IPS-15b (cell line): ENCODE data around the gene SCAPER.
A peak's percentile ranks its signal among the peaks of the same experiment; 100 is the strongest.

ENCODE experiments used
- H3K27me3 ChIP-seq: one replicate; pipeline ENCODE4 v1.6.1; 2013; ENCODE audit warnings: low read length; ENCODE audit not compliant: control insufficient read depth, insufficient read depth
- H3K36me3 ChIP-seq: one replicate; pipeline ENCODE4 v1.6.1; 2013; ENCODE audit warnings: low read length; ENCODE audit not compliant: control insufficient read depth, insufficient read depth
- H3K4me1 ChIP-seq: one replicate; pipeline ENCODE4 v1.6.1; 2013; ENCODE audit warnings: mild to moderate bottlenecking, low read length; ENCODE audit not compliant: control insufficient read depth, insufficient read depth
- H3K4me3 ChIP-seq: one replicate; pipeline ENCODE4 v1.5.1; 2013; ENCODE audit warnings: low read depth, low read length
- H3K9ac ChIP-seq: one replicate; pipeline ENCODE4 v1.6.1; 2013; ENCODE audit warnings: low read depth, mild to moderate bottlenecking, low read length
- H3K9me3 ChIP-seq: one replicate; pipeline ENCODE4 v1.6.1; 2013; ENCODE audit warnings: mild to moderate bottlenecking, low read length; ENCODE audit not compliant: control insufficient read depth, insufficient read depth

Gene SCAPER

DNA sequence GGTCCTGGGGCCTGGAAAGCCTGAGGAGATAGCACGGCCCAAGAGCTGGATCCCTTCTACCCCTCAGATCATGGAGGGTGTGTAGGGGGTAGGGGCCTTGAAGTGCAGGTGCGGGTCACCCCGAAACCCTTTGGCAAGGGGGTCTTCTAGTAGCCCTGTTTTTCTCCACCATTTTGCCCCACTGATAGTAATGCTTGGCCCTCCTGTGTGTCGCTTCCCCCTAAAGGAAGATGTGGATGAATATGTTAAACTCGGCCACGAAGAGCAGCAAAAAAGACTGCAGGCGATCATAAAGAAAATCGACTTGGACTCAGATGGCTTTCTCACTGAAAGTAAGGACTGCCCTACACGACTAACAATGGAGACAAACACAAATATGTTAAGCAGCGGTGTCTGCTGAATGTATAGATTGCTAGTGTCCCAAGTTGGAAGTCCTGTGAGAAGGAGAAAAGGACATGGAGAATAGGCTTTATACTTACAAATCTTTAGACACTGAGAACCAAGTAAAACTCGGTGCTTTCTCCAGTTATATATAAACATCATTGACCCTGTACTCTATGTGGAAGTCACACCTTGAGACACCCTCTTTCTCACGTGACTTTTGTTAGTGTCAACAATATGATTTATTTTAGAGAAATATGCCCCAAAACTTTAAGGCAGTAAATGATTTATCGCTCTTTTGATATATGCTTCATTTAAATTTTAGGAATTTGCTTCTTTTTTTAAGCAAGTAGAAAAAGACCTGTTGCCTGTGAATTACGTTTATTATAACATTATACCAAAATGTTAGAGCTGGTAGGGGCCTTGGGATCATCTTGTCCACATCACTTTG, 27.2 kb upstream of the SCAPER start:
- H3K4me3 ChIP-seq = peak overlapping the region; percentile 92
- H3K9me3 ChIP-seq = no peaks in the 10 kb centered on the region
- peak overlapping the region; percentile 87 for H3K9ac ChIP-seq
- peaks cover 3% of the 10 kb centered on the region for H3K4me1 ChIP-seq
- peaks cover 9% of the 10 kb centered on the region for H3K36me3 ChIP-seq
- H3K27me3 ChIP-seq = no peaks in the 10 kb centered on the region

DNA sequence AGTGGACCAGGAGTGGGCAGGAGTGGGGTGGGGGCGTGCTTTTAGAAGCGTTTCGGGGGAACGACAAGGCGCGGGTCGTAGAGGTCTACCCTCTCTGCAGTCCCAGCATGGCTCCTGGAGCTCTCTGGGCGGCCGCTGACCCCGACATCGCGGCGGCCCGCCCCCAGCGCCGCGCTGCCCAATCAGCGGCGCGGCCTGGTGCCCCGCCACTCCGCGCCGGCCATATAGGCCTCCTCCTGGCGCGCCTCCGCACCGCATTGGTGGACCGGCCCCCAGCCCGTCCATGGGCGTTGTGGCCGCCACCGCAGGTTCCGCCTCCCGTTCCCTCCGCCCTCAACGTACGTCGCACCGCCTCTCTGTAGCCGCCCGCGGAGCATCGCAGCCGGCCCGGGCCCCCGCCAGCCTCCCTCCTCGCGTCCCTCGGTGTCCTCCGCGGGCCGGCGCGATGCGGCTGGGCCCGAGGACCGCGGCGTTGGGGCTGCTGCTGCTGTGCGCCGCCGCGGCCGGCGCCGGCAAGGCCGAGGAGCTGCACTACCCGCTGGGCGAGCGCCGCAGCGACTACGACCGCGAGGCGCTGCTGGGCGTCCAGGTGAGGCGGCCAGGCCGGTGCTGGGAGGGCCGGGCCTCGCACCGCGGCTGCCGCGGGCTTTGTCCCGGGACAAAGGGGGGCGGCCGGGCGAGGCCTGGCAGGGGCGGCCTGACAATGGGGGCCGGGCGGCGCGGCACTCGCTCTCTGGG, 26.4 kb upstream of the SCAPER start, which contains the start of gene RCN2:
RCN2 (plus strand) TSS at position 353 of the 738 bp plus-strand sequence; CDS start at position 446, 93 bp downstream.
- Histone ChIP-seq H3K4me1 (peaks cover 3% of the 10 kb centered on the region), H3K27me3 (no peaks in the 10 kb centered on the region), H3K36me3 (peaks cover 8% of the 10 kb centered on the region), H3K9me3 (no peaks in the 10 kb centered on the region), H3K4me3 (peak within 1 kb of the TSS; percentile 92), H3K9ac (peak within 1 kb of the TSS; percentile 87)

DNA sequence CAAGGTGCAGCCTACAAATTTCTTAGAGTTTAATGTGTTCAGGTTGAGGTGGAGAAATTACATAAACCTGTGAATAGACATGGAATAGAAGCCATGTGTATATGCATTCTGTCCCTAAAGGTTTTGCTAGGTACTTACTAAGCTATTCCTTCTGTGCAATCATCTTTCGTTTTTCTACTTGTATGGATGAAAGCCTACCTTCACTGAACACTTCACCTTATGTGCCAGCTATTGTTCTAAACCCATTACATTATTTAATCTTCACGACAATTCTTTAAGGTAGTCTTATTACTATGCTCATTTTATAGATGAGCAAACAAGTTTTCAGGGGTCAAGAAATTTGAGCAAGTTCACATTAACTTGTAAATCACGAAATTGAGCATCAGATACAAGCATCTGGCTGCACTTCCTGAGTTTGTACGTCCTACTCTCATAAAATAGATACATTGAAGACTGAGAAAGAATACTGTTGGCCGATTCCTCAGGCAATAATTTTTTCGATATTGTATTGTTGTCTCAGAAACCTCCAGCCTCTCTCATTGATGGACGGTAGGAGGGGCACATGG, 25.8 kb upstream of the SCAPER start:
- Histone ChIP-seq H3K4me3 (peak overlapping the region; percentile 65), H3K9me3 (no peaks in the 10 kb centered on the region), H3K9ac (peak overlapping the region; percentile 74), H3K27me3 (no peaks in the 10 kb centered on the region), H3K4me1 (peaks cover 3% of the 10 kb centered on the region), H3K36me3 (peaks cover 5% of the 10 kb centered on the region)

DNA sequence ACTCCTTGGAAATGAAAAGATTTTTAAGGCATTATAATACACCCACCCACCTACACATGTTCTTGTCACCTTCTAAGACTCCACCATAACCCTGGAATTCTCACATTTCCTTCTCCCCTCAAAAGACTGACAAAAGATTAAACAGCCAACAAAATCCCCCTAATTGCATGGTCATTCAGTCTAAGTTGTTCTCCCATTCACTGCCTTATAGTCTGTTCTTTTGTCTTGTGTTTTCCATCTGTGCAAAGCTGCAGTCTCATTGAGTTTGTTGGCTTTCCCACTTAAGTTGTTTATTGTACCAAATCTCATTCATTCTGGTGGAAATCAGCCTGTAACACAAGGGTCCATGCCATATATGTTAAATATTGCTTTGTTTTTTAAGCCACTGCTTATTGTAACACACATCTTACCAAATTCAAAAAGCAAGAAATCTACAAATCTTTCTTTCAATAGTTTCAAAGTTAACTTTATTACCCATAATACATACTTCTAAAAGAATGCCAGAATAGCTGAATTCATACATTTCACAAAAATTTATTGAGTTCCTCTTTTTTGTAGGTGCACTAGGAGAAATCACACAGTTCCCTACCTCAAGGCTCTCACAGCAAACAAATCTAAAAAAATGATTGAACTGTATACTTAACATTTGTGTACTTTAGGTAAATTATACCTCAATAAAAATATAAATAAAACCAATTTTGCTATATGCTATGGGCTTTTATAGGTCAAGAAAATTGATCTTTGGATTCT, 24.0 kb upstream of the SCAPER start:
- H3K36me3 ChIP-seq = no peaks in the 10 kb centered on the region
- H3K9ac ChIP-seq = no peak overlapping the region
- H3K9me3 ChIP-seq = no peaks in the 10 kb centered on the region
- no peak overlapping the region for H3K4me3 ChIP-seq
- H3K4me1 ChIP-seq = peaks cover 3% of the 10 kb centered on the region
- H3K27me3 ChIP-seq = no peaks in the 10 kb centered on the region

DNA sequence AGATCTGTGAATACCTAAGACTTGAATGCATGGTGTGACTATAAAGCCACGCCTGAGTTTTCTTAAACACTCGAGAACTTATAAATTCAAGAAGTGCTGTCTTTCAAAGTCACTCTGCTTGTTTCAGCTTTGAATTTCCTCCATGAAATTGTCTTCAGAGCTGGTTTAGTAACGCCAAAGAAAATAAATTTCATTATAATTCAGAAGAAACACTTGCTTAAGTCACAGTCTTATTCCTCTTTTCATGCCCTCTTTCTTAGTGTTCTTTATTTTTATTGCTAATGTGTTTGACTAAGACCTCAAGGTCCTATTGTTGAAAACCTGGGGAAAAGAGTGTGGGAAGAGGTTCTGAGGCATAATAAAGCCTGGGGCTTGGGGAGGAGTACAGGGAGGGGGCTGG, 23.1 kb upstream of the SCAPER start:
- Histone ChIP-seq H3K9ac (no peak overlapping the region), H3K27me3 (no peaks in the 10 kb centered on the region), H3K4me3 (no peak overlapping the region), H3K4me1 (peaks cover 3% of the 10 kb centered on the region), H3K36me3 (no peaks in the 10 kb centered on the region), H3K9me3 (no peaks in the 10 kb centered on the region)

DNA sequence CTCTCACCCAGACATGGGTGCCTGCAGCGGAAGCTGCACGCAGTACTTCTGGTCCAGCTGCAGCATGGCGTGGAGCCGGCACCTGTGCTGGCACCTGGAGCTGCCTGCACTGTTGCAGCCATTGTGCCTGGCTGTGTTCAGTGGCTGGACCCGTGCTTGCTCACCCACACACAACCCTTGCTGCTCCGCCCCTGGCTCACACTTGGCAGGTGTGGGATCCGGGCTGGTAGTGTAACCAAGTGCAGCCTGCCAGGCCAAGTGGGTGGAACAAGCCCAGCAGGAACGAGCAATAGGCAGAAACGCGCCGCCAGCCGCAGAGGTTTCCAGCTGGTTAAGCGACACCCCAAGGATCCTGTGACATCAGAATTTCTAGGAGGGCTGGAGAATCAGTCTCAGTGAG, 11.2 kb upstream of the SCAPER start:
- Histone ChIP-seq H3K9ac (no peak overlapping the region), H3K4me1 (no peaks in the 10 kb centered on the region), H3K9me3 (no peaks in the 10 kb centered on the region), H3K4me3 (no peak overlapping the region), H3K36me3 (no peaks in the 10 kb centered on the region), H3K27me3 (no peaks in the 10 kb centered on the region)

DNA sequence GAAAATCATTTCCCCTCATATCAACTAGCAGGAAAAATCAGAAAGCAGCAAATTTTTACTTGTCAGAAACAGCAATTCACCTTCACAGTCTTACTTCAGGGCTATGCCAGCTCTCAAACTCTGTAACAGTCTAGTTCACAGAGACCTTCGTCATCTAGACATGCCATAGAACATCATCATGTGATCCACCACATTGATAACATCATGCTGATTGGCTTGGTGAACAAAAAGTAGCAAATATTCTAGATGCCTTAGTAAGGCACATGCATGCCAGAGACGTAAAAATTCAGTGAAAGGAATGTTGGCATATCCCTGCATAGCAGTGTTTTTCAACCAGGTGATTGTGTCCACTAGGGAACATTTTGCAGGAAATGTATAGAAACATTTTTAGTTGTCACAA, 8.6 kb upstream of the SCAPER start:
- Histone ChIP-seq H3K9ac (no peak overlapping the region), H3K9me3 (no peaks in the 10 kb centered on the region), H3K4me1 (no peaks in the 10 kb centered on the region), H3K27me3 (no peaks in the 10 kb centered on the region), H3K4me3 (no peak overlapping the region), H3K36me3 (no peaks in the 10 kb centered on the region)

DNA sequence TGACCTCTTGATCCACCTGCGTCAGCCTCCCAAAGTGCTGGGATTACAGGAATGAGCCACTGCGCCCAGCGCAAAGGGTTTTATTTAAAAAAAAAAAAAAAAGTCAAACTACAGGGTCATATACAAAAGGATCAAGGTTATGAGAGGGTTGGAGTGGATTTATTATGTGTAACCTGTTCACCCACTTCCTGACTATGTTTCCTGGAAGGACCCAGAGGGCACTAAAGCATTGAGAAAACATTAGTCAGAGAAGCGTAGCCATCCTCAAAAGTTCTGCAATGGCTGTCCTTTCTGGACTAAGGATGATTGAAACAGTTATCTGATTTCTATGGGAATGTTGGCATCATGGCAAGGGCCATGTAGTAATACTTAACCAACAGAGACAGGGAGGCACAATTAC, 7.3 kb upstream of the SCAPER start:
- no peak overlapping the region for H3K9ac ChIP-seq
- no peaks in the 10 kb centered on the region for H3K9me3 ChIP-seq
- no peaks in the 10 kb centered on the region for H3K36me3 ChIP-seq
- no peak overlapping the region for H3K4me3 ChIP-seq
- no peaks in the 10 kb centered on the region for H3K4me1 ChIP-seq
- H3K27me3 ChIP-seq = no peaks in the 10 kb centered on the region

DNA sequence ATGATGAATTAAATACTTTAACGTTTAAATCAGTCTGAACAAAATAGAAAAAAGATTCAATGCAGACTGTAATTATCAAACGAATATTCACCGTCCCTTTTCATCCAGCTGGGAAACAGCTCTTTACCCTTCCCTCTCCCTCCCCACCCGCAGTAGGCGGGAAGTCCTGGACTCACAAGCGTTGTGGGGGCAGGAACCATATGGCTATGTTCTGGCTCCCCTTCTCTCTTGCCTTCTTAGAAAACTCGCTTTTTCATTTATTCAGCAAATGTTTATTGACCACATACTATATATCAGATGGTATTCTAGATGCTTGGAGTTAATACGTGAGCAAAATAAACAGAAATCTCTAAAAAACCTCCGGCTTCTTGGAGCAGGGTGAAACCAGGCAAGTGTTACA, 715 bp upstream of the SCAPER start:
- H3K4me3 ChIP-seq = peak overlapping the region; percentile 33
- no peaks in the 10 kb centered on the region for H3K4me1 ChIP-seq
- no peak overlapping the region for H3K9ac ChIP-seq
- no peaks in the 10 kb centered on the region for H3K36me3 ChIP-seq
- H3K27me3 ChIP-seq = peaks cover 15% of the 10 kb centered on the region
- no peaks in the 10 kb centered on the region for H3K9me3 ChIP-seq

DNA sequence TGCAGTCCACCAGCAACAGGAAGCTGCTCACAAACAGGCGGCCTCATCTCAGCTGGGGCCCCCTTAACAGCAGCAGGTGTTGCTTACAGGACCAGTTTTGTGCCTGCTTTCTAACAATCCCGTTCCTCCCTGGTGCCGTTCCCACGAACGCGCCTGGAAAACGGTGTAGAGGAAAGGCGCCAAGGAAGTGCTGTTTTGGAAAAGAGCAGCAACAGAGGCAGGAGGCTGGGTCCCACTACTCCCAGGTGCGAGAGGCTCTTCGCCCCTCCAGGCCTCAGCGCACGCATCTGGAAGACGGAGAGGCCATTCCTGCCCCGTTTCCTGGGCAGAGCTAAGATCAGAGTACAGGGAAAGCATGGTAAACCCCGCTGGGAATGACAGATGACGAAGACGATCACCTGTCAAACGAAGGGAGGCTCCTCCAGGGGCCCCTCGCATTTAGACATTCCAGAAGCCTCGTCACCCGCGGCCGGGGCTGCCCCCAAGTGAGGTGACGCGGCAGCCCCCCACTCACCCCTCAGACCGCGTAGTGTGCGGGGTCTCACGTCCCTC, 603 bp downstream of the SCAPER start:
- Histone ChIP-seq H3K4me1 (no peaks in the 10 kb centered on the region), H3K36me3 (no peaks in the 10 kb centered on the region), H3K9me3 (no peaks in the 10 kb centered on the region), H3K27me3 (peaks cover 15% of the 10 kb centered on the region), H3K4me3 (peak overlapping the region; percentile 65), H3K9ac (no peak overlapping the region)

DNA sequence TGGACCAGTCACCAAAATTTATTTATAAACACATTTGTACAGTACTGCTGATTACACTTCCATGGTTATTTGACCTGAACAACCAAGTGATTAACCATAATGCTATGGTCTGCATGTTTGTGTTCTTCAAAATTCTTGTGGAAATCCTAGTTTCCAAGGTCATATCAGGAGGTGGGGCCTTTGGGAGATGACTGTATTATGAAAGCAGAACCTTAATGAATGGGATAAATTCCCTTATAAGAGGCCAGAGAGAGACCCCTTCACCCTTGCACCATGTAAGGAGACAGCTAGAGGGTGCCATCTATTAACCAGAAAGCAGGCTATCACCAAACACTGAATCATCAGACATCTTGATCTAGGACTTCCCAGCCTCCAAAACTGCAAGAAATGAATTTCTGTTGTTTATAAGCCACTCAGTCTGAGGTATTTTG, 1.9 kb downstream of the SCAPER start:
- no peaks in the 10 kb centered on the region for H3K4me1 ChIP-seq

More for the DNA sequence above, 1.9 kb downstream of the SCAPER start:
- H3K36me3 ChIP-seq = no peaks in the 10 kb centered on the region
- no peak overlapping the region for H3K9ac ChIP-seq
- no peak overlapping the region for H3K4me3 ChIP-seq
- H3K27me3 ChIP-seq = peaks cover 15% of the 10 kb centered on the region
- H3K9me3 ChIP-seq = no peaks in the 10 kb centered on the region
